Stimulated activated CD4-positive, alpha-beta T cell treated with anti-CD3 and anti-CD28 coated beads, Interleukin-1b, Interleukin-23, amount 100 ng/mL, for 1 hour (primary cell): ENCODE measurements around the gene EEF1AKMT2.
A peak's percentile ranks its signal among the peaks of the same experiment; 100 is the strongest.
"Not testable (repeated sequence)": the region's sequence is repeated elsewhere in the genome, so short reads cannot be mapped to it uniquely, and the experiment has no call there.

Experiments used
- DNase-seq, 2 donors: peaks; one replicate each; pipeline ENCODE4 v3.0.0-alpha.2; 2020; ENCODE audit warnings: low read depth in 2 of 2

Gene EEF1AKMT2

DNA sequence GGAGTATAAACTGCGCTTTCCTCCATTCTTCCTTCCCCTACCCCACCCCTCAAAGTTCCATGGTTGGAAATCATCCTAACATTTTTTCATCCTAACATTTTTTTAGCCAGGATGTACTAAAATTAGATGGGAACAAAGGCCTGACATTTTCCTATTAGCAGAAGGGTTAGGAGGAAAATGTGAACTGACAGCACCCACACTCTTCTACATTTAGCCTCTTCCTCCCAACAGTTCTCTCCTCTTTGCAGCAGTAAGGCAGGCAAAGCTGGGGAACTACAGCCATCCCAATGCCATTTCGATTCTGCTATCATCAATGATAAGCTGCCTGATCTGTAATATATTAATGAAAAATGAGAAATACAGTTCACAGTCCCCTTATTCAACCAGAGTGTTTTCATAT, 36.1 kb downstream of the EEF1AKMT2 start:
- DNase-seq, result no peak

DNA sequence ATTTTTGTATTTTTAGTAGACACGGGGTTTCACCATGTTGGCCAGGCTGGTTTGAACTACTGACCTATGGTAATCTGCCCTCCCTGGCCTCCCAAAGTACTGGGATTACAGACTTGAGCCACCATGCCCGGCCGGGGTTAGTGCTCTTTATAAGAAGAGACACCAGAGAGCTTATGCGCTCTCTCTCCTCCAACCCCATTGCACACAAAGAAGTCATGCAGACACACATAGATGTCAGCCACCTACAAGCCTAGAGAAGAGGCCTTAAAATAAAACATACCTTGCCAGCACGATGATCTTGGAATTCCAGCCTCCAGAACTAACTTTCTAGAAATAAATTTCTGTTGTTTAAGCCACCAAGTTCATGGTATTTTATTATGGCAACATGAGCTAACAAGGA, 37.5 kb downstream of the EEF1AKMT2 start:
- no peak for DNase-seq

DNA sequence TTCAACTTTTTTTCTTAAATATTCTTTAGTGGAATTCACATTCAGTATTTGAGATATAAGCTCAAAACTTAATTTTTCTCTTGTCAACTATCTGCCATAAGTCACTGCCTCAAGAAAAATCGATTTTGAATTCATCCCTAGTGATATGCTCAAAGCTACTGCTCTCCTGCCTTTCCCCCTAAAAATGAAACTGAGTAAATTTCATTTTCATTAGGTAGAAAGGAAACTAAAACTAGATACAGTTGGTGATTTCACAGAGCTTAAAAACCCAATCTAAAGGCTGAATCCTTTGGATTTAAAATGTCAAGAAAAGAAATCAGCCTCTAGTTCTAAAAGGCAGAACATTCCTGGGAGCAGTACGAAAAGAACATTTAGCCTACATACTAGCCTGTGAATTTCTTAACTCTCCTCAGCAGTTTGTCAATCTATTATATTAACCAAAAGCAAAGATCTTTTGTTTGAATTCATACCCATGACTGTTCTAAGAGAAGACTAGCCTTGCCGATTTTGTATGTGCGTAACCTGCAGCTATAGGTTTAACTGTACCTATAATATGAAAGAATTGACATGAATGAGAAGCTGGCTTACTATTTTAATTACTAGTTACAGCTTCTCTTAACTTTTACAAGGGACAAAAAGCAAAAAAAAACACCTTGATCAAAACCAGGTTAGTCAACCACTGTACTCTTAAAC, 42.6 kb downstream of the EEF1AKMT2 start:
- no peak for DNase-seq

DNA sequence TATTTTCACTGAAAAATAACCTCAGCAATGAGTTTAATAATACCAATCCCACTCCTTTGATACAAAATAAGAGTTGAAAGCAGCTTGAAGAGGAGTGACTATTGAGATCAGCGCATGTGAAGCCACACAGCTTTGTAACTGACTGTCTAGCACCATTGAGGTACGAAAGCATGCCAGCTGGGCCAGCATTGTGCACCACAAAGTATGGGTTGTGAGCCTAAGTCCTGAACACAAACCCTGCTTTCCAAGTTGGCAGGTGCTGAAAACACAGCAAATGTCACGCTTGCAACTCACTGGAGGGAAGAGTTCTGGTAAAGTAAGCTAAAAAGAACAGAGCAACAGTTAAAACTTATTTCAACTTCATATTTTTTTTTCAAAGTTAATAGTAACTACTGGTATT, 43.5 kb downstream of the EEF1AKMT2 start:
- no peak for DNase-seq

DNA sequence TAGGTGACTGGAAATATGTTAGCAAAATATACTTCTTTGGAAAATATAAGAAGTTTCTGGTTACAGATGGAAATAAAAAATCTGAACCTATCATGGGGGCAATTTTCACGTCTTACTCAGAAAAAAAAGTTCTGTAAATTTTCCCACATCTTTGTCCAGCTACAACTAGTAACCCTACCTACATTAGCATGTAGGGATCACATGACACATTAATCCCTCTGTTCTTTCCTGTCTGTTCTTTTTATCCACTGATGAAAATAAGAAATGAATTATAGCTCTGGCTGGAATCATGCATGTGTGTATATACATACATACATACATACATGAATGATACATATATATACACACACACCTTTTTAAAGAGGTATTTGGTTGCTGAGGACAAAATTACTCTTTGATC, 43.9 kb downstream of the EEF1AKMT2 start:
- no peak for DNase-seq

DNA sequence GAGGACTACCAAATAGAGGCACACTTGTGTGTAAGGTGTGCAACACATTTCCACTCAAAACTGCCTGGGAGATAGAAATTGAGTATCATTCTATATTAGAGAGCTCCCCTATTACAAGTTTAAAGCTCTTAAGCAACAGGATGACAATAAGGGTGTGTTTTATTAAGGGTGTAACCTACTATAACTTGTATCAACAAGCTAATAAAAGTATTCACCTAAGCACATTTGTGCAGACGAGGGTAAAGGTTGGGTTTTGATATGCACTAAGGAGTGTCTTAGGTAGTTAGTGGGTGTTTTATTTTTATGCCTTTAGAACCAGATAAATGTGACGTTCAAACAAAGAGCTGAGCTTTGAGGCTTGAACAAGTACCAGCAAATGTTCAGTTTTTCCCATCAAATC, 44.7 kb downstream of the EEF1AKMT2 start:
- no peak for DNase-seq

DNA sequence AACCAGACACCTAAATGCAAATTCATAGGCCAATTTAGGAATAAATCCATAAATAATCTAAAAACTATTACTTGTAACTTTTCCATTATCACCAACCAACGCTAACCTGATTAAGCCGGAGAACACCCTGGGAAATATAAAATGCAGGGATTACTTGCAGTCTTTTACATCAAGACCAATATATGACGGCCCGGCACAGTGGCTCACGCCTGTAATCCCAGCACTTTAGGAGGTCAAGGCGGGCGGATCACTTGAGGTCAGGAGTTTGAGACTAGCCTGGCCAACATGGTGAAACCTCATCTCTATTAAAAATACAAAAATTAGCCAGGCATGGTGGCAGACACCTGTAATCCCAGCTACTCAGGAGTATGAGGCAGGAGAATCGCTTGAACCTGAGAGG, 45.2 kb downstream of the EEF1AKMT2 start:
- not testable (repeated sequence) for DNase-seq

DNA sequence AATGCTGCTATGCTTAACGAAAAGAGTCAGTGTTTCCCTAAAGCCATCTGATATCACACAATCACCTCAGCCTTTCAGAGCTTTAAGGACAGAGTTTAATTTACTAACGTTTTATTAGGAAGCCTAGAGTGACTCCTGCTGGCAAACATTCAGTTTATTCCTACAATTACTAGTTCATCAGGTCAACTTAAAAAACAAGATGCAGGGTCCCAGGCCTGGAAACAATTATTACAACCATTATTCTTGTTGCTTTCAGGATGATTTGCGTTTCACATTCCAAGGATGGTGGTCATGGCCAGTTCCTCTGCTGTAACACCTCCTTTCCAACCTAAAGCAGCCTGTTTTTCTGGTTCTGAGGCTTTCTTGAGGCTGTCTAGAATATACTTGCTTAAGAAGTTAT, 46.0 kb downstream of the EEF1AKMT2 start:
- no peak for DNase-seq

DNA sequence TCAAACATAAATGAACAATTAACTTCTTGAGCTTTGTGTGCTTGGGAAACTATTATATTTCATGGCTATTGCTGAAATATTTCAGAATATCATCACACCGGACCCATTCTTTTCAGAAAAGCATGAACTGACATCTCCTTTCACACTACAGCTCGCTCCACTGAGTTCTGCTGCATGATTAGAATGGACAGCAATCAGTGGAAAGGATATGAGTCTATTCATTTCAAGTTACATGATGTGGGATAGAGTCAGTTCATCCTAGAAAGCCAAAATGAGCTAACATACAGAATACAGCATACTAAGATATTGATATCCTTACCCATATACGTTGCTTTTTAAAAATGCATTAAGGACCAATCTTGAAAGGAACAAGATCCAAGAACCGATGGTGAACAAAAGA, 46.4 kb downstream of the EEF1AKMT2 start:
- DNase-seq, result no peak

DNA sequence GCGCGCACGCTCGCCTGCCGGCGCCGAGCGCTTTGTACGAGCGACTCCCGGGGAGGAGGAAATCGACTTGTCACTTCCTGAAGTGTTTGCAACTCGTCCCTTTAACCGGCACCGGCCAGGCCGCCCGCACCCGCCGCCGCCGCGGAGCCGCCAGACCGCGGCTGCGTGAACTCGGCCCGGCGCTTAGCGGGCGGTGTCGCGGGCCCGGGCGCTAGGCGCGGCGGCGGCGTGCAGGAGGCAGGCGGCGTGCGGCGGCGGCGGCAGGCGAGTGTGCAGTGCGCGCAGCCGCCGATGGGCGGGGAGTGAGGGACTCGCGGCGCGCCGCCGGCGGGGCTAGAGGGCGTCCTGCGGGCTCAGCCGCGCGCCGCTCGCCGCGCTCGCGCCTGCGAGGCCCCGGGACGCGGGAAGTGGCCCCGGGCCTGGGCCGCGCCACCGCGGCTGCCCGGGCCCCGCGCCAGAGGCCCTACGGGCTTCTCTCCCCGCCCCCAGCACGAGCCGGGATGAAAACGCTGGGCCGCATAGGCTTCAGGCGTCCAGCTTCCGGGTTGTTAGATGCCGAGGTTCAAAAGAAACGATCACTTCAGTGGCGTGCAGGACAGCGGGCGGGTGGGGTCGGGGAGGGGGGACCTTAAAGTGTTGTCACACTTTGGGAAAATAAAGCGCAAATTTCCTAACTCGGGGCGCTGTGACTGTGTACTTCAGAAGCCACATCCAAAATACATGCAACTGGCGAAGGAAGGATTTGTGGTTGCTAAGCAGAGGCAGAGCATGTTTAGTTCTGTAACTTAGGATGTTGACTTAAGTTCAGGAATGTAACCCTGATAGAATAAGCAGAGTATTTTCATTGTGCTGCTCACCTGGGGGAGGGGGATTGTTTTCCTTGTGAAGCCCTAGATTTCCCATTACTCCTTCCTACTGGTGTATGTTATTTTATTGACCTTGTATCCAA, 47.3 kb downstream of the EEF1AKMT2 start, which contains the start of gene FAM53B:
FAM53B (minus strand) TSS at position 277 of the 949 bp plus-strand sequence. CDS start 37,665 bp downstream, outside the sequence.
- peak; percentile 45 to 58 for DNase-seq

DNA sequence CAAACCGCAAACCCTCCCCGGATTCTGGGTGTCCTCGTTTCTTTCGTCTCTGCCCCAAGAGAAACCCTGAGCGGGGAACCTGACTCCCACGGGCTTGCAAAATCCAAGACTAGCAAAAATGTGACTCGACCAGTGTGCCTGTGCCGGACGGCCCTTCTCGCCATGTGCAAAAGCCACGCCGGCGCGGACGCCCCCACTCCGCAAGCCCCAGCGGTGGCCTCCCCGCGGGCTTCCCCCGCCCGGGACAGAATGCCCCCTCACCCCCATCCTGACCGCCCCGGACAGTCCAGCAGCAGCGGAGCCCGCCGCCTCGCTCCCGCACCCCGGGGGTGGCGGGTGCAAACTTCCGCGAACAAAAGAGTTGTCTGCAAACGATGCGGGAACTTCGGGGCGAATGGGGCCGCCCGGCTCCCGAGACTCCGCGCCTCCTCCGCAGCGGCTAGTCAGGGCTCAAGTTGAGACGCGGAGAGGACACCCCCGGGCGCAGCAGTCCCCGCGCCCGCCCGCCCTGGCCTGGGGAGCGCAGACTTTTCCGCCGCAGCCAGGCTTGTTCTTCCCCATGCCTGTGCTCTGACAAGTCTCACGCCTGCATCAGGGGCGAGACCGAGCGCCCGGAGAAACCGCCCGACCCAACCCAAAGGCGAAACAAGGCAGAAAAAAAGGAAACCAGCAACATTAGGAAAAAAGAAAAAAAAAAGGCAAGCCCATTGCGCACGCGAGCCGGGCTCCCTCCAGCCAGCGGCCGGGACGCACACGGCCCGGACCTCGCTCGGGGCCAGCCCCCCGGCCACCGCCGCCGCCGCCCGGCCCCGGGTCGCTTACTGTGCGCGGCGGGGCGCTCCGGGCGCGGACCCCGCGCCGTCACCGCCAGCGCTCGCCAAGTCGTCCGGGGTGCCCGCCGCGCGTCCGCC, 48.2 kb downstream of the EEF1AKMT2 start:
- DNase-seq, result no peak

DNA sequence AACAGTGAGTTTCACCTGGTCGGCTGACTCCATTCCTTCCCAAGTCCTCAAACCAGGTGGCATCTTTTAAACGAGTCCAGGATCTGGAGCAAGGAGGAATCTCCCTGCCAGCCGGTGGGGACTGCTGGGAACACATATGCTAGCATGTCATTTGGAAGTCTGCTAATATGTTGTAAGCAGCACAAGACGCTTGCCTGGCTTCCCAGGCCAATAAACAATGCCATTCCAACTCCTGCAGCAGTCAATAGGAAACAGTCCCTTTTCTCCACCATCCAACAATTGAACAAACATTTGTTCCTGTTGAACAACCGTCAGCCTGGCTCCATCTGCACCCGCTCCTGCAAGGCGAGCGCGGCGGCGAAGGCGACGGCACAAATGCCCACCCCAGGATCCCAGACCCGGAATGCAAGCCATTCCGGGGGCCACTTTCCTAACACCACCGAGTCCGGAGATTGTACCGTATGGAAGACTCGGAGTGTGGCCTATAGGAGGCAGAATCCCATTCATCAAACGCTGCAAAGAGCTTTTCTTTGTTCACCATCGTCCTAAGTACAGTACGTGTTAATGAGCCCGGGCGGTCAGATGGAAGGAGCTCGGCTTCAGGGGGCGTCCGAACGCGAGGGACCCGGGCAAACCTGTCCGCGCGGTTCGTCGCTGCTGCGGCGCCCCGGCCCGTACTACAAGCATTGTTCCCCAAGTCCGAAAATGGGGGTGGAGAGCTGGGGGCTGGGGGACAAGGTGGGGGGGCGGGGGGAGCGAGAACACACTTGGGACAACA, 49.1 kb downstream of the EEF1AKMT2 start:
- no peak for DNase-seq

DNA sequence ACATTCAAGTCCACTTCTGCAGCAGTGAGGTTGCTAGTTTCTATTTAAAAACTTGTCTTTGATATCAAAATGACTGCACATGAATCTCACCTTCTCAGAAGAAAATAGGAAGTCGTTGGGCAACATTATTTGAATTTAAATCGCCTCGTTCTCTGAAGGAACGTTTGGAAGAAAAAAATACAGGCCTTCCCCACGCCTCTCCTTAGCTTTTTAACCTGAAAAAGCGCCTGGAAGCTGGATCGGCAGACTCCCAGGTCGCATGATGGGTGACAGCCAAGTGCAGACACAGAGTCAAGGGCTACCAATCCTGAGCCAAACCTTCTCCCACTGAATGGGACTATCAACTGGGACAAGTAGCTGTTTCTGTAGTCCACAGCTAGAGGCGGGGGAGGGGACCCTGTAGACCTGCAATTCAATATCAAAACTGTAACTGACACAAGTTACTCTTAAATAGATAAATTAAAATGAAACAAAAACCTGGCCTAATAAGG, 49.7 kb downstream of the EEF1AKMT2 start:
- no peak for DNase-seq

DNA sequence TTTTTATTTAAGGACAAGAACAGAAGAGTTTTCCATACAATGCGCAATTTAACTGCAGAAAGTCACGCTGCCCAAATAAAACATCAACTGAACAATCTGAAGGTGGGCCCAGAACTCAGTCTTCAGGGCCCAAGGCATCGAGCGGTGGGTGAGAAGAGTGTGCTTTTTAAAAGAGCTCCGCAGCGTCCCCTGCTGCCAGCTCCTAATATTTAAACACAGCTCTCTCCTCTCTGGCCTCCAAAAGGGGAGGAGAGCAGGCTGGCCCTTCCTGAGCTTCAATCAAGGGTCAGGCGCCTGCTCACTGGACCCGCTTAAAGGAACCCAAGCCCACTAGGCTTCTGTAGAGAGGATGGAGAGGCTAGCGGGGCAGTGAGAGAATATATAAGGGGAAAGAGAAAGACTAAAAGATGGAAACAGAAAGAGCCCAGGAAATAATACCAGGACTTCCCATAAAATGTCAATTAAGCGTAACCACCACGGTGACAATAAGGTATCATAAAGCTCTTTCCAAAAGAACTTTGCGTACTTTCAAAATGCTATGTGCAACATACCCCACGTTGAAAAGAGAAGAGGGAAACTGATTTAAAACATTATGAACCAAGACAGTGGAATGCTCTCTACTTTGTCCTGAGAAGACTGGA, 50.3 kb downstream of the EEF1AKMT2 start:
- DNase-seq, result peak; percentile 50 to 61

DNA sequence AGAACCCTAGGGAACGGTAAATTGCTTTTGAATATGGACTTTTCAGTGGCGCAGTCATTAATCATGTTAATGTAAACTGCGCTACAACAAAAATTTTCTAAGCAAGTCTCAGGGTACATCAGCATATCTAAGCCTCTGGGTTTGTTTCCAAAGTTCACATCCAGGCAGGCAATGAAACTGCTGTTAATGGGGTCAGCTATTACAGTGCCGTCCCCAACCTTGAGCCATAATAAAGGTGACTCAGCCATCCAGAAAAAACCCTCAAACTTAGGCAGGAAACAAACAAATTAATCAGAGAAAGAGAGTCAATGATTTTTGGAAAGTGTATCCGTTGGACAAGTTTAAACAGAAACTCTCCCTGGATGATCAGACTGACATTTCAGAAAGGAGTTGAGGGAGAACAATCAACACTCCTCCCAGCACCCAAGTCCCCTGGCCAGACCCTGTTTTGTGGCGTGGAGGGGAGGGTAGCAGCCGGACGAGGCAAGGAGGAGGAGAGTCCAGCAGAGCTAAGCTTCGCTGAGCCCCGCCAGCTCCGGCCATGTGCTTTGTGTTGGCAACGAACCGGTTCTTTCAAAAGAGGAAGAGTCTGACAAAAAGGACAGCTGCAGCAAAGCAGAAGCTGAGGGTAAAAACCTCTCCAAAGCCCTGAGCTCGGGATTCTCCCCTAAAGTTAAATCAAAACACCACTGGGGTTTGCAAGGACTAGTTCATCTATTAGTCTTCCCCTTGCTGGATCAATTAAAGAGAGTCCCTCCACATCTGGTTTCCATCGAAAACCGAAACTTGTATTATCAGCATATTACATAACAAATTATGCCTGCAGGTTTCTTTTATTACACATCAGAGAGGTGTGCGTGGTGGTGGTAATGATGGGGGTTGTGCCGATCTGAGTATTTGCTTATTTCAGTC, 51.1 kb downstream of the EEF1AKMT2 start:
- no peak for DNase-seq

DNA sequence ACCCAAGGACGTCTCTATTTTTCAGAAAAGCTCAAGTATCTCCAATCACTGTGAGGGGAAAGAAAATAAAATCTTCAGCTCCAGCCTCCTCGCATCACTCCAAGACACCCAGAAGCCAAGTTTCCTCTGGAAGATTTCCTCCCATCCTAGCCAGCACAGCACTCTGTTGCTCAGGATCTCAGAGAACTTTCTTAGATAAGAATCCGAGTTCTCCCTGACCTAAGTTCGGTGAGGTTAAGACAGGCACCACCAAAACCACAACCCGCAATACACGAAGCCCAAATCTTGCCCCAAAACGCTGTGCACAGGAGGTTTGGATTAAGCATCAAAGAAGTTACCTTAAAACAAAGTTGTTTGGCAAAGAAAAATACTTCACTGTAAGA, 51.7 kb downstream of the EEF1AKMT2 start:
- DNase-seq, result no peak

DNA sequence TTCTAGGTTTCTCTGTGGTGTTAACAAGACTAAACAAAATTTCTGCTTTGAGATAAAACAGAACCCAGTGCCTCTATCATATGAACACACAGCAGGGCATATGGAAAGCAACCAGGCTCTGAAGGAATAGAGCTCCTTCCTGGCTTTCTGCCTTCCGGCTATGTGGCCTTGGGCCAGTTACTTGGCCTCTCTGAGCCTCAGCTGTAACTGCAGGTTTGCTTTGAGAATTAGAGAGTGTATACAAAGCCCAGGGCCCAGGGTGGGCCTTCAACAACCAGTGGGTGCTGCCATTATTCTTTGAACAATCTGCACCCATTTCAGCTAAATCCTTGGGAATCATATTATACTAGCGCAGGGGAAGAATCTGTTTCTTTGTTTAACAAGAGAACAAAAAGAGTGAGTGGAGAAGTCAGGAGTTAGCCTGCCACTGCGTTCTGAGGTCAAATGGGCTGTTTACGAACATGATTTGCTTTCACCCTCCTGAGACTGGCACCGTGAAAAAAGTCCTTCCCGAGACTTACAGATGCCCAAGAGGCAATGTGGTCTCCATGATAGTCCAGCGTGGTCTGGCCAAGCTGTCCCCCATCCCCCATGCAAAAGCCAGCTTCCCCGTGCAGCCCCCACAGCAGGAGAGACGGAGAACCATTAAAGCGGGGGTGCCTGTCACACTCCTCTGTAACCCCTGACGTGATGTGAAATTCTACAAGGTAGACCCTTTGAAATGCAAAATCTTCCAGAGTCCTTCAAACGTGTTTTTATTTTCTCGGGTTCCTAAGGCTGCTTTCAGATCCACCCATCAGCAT, 52.4 kb downstream of the EEF1AKMT2 start:
- DNase-seq, result no peak

DNA sequence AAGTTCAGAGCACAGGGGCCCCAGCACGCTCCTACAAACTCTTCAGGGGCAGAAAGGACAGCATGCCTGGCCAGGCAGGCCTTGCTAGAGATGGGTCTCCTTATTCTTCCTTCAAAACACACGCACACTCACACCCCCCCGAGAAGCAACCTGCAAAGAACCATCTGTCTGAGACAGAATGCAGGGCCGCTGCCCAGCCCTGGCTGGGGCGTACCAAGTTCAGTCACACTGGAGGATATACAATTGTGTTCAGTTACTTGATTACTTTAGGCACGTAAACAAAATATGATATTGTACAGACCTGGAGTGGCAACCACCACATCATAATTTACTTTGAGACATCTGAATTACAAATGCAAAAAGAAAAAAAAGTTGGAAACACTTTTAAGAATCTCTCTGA, 53.2 kb downstream of the EEF1AKMT2 start:
- DNase-seq, result no peak

DNA sequence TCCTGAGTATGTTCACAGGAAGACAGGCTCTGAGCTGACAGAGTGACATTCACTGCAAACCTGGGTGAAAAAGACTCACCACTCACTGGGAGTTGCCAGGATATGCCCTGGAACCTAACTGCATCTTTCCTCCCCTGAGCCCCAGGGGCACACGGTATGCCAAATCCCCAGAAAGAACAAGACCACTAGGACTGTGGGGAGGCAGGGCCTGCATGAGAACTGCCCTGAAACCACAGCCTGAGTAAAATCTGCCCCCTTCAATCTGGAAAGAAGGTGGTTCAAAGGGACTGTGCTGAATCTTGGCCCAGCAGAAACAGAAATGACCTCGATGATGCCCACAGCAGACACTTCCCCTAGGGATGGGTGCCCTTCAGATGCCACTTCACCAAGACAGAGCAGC, 54.0 kb downstream of the EEF1AKMT2 start:
- no peak for DNase-seq
